ENCODE data around the gene TBC1D22A. TPM values are rescaled to one million over a fixed set of nuclear protein-coding genes. Genes with fewer than 3 reads are reported as not detected.

The TBC1D22A gene
- total and polyA plus RNA-seq, 2 experiments from 2014 or later = 9.6 to 13.3 TPM

DNA sequence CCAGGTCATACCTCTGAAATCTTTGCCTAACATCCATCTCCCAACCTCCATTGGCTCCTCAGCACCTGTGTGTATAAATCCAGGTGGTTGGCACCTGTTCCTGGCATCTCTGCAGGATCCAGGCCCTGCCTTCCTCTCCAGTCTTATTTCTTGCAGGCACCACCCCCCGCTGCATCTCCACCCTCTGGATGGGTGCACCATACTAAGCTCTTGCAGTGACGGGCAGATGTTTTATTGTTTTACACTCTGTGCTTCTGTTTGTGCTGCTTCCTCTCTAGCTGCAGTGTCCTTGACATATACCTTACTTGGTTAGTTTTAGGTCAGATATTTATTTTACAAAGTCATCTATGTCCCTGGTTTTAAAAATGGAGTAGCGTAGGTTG, 102.6 kb downstream of the TBC1D22A start:
- Histone ChIP-seq H4K20me1 (replicated peaks; ENCODE audit: insufficient read depth) (peaks cover 9% of the 10 kb centered on the region; the same call in 1 of the 2 replicates), H3K36me3 (ENCODE audit: insufficient read depth) (no peaks in the 10 kb centered on the region), H3K27me3 (ENCODE audit: insufficient read depth) (no peaks in the 10 kb centered on the region), H3K4me2 (no peak overlapping the region), H3F3A (replicated peaks; ENCODE audit: low read depth) (no peaks in the 10 kb centered on the region), H3K4me1 (ENCODE audit: insufficient read depth) (peaks cover 13% of the 10 kb centered on the region; the same call in 1 of the 2 replicates), H3K79me2 (replicated peaks; ENCODE audit: insufficient read depth) (no peaks in the 10 kb centered on the region), H3K4me3 (no peak overlapping the region), H2AFZ (no peak overlapping the region), H3K27ac (ENCODE audit: low read depth) (no peak overlapping the region), H3K9me2 (ENCODE audit: insufficient read depth) (no peaks in the 10 kb centered on the region)
- peaks cover 16% of the 10 kb centered on the region; the same call in 1 of the 3 replicates for H3K36me3 Mint-ChIP-seq (ENCODE audit: low read depth)
- H3K4me3 Mint-ChIP-seq = no peak overlapping the region
- no peaks in the 10 kb centered on the region for H3K9me3 Mint-ChIP-seq
- TF ChIP-seq EZH2phosphoT487 (IDR thresholded peaks at IDR 0.05; ENCODE audit: unreplicated experiment) (no peak), ZNF114 (CRISPR knock-in tag; IDR thresholded peaks at IDR 0.05) (no peak), EZH2 (IDR thresholded peaks at IDR 0.05; ENCODE audit: low read depth, unreplicated experiment) (no peak), STAT1 (IDR thresholded peaks at IDR 0.05; ENCODE audit: unreplicated experiment) (no peak), POLR2AphosphoS5 (IDR thresholded peaks at IDR 0.05; ENCODE audit: low read depth) (no peak), JUNB (IDR thresholded peaks at IDR 0.05; ENCODE audit: unreplicated experiment) (no peak), CREB1 (CRISPR knock-in tag; IDR thresholded peaks at IDR 0.05; ENCODE audit: low read depth) (no peak), NANOG (IDR thresholded peaks at IDR 0.05; ENCODE audit: borderline replicate concordance) (no peak)
- TF ChIP-seq, protein P1, sequence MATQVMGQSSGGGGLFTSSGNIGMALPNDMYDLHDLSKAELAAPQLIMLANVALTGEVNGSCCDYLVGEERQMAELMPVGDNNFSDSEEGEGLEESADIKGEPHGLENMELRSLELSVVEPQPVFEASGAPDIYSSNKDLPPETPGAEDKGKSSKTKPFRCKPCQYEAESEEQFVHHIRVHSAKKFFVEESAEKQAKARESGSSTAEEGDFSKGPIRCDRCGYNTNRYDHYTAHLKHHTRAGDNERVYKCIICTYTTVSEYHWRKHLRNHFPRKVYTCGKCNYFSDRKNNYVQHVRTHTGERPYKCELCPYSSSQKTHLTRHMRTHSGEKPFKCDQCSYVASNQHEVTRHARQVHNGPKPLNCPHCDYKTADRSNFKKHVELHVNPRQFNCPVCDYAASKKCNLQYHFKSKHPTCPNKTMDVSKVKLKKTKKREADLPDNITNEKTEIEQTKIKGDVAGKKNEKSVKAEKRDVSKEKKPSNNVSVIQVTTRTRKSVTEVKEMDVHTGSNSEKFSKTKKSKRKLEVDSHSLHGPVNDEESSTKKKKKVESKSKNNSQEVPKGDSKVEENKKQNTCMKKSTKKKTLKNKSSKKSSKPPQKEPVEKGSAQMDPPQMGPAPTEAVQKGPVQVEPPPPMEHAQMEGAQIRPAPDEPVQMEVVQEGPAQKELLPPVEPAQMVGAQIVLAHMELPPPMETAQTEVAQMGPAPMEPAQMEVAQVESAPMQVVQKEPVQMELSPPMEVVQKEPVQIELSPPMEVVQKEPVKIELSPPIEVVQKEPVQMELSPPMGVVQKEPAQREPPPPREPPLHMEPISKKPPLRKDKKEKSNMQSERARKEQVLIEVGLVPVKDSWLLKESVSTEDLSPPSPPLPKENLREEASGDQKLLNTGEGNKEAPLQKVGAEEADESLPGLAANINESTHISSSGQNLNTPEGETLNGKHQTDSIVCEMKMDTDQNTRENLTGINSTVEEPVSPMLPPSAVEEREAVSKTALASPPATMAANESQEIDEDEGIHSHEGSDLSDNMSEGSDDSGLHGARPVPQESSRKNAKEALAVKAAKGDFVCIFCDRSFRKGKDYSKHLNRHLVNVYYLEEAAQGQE (IDR thresholded peaks at IDR 0.05; ENCODE audit: unreplicated experiment) = no peak
- TF ChIP-seq, protein P2, sequence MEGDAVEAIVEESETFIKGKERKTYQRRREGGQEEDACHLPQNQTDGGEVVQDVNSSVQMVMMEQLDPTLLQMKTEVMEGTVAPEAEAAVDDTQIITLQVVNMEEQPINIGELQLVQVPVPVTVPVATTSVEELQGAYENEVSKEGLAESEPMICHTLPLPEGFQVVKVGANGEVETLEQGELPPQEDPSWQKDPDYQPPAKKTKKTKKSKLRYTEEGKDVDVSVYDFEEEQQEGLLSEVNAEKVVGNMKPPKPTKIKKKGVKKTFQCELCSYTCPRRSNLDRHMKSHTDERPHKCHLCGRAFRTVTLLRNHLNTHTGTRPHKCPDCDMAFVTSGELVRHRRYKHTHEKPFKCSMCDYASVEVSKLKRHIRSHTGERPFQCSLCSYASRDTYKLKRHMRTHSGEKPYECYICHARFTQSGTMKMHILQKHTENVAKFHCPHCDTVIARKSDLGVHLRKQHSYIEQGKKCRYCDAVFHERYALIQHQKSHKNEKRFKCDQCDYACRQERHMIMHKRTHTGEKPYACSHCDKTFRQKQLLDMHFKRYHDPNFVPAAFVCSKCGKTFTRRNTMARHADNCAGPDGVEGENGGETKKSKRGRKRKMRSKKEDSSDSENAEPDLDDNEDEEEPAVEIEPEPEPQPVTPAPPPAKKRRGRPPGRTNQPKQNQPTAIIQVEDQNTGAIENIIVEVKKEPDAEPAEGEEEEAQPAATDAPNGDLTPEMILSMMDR (conservative IDR thresholded peaks at IDR 0.05; ENCODE audit: low read depth in 2 of 2) = no peak
- TF ChIP-seq, protein P3, sequence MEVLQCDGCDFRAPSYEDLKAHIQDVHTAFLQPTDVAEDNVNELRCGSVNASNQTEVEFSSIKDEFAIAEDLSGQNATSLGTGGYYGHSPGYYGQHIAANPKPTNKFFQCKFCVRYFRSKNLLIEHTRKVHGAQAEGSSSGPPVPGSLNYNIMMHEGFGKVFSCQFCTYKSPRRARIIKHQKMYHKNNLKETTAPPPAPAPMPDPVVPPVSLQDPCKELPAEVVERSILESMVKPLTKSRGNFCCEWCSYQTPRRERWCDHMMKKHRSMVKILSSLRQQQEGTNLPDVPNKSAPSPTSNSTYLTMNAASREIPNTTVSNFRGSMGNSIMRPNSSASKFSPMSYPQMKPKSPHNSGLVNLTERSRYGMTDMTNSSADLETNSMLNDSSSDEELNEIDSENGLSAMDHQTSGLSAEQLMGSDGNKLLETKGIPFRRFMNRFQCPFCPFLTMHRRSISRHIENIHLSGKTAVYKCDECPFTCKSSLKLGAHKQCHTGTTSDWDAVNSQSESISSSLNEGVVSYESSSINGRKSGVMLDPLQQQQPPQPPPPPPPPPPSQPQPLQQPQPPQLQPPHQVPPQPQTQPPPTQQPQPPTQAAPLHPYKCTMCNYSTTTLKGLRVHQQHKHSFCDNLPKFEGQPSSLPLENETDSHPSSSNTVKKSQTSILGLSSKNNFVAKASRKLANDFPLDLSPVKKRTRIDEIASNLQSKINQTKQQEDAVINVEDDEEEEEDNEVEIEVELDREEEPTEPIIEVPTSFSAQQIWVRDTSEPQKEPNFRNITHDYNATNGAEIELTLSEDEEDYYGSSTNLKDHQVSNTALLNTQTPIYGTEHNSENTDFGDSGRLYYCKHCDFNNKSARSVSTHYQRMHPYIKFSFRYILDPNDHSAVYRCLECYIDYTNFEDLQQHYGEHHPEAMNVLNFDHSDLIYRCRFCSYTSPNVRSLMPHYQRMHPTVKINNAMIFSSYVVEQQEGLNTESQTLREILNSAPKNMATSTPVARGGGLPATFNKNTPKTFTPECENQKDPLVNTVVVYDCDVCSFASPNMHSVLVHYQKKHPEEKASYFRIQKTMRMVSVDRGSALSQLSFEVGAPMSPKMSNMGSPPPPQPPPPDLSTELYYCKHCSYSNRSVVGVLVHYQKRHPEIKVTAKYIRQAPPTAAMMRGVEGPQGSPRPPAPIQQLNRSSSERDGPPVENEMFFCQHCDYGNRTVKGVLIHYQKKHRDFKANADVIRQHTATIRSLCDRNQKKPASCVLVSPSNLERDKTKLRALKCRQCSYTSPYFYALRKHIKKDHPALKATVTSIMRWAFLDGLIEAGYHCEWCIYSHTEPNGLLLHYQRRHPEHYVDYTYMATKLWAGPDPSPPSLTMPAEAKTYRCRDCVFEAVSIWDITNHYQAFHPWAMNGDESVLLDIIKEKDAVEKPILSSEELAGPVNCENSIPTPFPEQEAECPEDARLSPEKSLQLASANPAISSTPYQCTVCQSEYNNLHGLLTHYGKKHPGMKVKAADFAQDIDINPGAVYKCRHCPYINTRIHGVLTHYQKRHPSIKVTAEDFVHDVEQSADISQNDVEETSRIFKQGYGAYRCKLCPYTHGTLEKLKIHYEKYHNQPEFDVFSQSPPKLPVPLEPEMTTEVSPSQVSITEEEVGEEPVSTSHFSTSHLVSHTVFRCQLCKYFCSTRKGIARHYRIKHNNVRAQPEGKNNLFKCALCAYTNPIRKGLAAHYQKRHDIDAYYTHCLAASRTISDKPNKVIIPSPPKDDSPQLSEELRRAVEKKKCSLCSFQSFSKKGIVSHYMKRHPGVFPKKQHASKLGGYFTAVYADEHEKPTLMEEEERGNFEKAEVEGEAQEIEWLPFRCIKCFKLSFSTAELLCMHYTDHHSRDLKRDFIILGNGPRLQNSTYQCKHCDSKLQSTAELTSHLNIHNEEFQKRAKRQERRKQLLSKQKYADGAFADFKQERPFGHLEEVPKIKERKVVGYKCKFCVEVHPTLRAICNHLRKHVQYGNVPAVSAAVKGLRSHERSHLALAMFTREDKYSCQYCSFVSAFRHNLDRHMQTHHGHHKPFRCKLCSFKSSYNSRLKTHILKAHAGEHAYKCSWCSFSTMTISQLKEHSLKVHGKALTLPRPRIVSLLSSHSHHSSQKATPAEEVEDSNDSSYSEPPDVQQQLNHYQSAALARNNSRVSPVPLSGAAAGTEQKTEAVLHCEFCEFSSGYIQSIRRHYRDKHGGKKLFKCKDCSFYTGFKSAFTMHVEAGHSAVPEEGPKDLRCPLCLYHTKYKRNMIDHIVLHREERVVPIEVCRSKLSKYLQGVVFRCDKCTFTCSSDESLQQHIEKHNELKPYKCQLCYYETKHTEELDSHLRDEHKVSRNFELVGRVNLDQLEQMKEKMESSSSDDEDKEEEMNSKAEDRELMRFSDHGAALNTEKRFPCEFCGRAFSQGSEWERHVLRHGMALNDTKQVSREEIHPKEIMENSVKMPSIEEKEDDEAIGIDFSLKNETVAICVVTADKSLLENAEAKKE (CRISPR knock-in tag; IDR thresholded peaks at IDR 0.05) = no peak
- no peak overlapping the region for H3K27ac Mint-ChIP-seq
- peaks cover 10% of the 10 kb centered on the region for H3K27me3 Mint-ChIP-seq (ENCODE audit: insufficient read depth, low read depth, poor library complexity)
- ATAC-seq (no peak), DNase-seq (ENCODE audit: low spot score) (no peak)
- H3K4me1 Mint-ChIP-seq = peaks cover 22% of the 10 kb centered on the region
